HL-60 (cell line): ENCODE data around the gene FZD4.

Source experiments
- DNase-seq, 2 experiments: peaks; one replicate each; pipeline ENCODE4 v3.0.0-alpha.2; 2010 to 2020; ENCODE audit warnings: low read depth in 1 of 2, low spot score in 1 of 2
- H3K27ac ChIP-seq: fragments of 250-450 bp; sonication (Bioruptor Pico); replicated peaks from 2 replicates; pipeline ENCODE4 v1.5.1; 2020; ENCODE audit warnings: mild to moderate bottlenecking, moderate library complexity
- H3K27me3 ChIP-seq: fragments of 250-450 bp; sonication (Bioruptor Pico); 2 replicates; pipeline ENCODE4 v1.5.1; 2021; ENCODE audit warnings: mild to moderate bottlenecking, moderate library complexity; ENCODE audit not compliant: insufficient read depth, poor library complexity, severe bottlenecking
- H3K4me3 ChIP-seq: replicated peaks from 2 replicates; pipeline ENCODE4 v1.5.1; 2011; ENCODE audit warnings: mild to moderate bottlenecking, control low read depth, low read length; ENCODE audit not compliant: insufficient read depth
- CTCF ChIP-seq: IDR thresholded peaks from one replicate; pipeline ENCODE4 v1.5.1; 2011; ENCODE audit warnings: low read length, control low read depth, inconsistent platforms; ENCODE audit not compliant: insufficient read depth
- GABPA ChIP-seq: IDR thresholded peaks from 2 replicates; pipeline ENCODE4 v1.6.1; 2012; ENCODE audit warnings: low read depth
- POLR2AphosphoS5 ChIP-seq: IDR thresholded peaks from 2 replicates; pipeline ENCODE4 v1.6.1; 2012; ENCODE audit warnings: low read depth
- SPI1 ChIP-seq: IDR thresholded peaks from 2 replicates; pipeline ENCODE4 v1.6.1; 2012; ENCODE audit warnings: low read depth, mild to moderate bottlenecking, borderline replicate concordance
- TF ChIP-seq, protein P1 (sequence below): IDR thresholded peaks from 2 replicates; pipeline ENCODE4 v1.6.1; 2012; ENCODE audit warnings: low read depth; ENCODE audit not compliant: insufficient replicate concordance

FZD4 gene

DNA sequence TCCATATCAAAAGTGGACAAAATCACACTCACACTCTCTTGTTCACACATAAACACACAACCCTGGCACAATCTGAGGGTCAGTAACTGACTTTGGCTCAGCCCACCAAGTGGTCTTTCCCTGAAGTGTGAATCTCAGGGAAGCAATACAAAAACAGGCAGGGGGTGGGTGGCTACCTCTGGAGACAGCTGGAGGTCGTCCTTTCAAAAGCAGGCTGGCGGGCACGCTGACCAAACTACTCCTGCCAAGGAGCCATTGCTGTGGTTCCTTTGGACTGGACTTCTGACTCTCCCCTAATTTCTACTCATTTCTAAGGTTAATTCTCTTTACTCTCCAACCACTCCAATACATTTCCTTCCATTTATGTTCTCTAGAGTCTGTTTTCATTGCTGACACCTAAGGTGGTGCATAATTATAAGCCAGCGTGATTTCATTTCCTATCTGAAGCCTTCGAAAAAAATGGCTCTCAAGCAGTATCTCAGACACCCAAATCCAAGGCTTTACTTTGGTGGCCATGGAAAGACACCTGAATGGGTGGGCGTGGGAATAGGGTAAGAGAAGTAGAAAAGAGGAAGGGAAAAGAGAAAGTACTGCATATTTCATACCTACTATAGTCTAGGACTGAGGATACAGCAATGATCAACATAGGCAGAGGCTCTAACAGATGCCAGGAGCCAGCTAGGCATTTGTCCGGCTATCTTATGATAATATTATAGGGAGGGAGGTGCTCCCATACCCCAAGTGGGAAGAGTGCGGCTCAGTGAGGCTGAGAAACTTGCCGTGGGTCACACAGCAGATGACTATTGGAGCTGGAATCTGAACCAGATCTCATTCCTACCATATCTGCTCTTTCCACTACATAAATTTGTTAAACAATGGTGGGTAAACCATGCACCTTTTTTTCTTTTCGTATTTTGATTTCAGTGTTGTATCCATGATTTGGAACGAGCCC is 22.0 kb downstream of the FZD4 start:
- DNase-seq = no peak
- Histone ChIP-seq H3K27me3 (no peaks in the 10 kb centered on the region), H3K4me3 (no peak overlapping the region), H3K27ac (no peak overlapping the region)
- TF ChIP-seq GABPA (no peak), SPI1 (no peak), CTCF (no peak), POLR2AphosphoS5 (no peak)
- TF ChIP-seq, protein P1, sequence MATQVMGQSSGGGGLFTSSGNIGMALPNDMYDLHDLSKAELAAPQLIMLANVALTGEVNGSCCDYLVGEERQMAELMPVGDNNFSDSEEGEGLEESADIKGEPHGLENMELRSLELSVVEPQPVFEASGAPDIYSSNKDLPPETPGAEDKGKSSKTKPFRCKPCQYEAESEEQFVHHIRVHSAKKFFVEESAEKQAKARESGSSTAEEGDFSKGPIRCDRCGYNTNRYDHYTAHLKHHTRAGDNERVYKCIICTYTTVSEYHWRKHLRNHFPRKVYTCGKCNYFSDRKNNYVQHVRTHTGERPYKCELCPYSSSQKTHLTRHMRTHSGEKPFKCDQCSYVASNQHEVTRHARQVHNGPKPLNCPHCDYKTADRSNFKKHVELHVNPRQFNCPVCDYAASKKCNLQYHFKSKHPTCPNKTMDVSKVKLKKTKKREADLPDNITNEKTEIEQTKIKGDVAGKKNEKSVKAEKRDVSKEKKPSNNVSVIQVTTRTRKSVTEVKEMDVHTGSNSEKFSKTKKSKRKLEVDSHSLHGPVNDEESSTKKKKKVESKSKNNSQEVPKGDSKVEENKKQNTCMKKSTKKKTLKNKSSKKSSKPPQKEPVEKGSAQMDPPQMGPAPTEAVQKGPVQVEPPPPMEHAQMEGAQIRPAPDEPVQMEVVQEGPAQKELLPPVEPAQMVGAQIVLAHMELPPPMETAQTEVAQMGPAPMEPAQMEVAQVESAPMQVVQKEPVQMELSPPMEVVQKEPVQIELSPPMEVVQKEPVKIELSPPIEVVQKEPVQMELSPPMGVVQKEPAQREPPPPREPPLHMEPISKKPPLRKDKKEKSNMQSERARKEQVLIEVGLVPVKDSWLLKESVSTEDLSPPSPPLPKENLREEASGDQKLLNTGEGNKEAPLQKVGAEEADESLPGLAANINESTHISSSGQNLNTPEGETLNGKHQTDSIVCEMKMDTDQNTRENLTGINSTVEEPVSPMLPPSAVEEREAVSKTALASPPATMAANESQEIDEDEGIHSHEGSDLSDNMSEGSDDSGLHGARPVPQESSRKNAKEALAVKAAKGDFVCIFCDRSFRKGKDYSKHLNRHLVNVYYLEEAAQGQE = no peak

DNA sequence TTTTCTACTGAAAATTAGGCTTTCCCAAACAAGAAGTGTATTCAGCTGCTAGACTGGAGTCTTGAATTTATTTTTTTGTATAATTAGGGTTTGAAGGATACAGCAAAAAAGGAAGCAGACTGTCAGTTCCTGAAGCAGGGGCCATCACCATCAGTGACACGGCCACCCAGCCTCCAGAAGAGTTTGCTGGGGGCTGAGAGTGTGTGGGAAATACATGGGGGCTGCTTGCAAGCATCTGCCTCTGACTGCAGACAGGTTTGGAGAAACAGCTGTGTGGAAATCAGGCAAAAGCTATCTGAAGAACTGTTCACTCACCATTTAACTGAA is 23.0 kb downstream of the FZD4 start:
- Histone ChIP-seq H3K4me3 (no peak overlapping the region), H3K27ac (no peak overlapping the region), H3K27me3 (no peaks in the 10 kb centered on the region)
- TF ChIP-seq SPI1 (no peak), POLR2AphosphoS5 (no peak), CTCF (no peak), GABPA (no peak)
- TF ChIP-seq, protein P1 = no peak
- DNase-seq = no peak

GRCh38 chr11:86931548-86932258 is 23.5 kb downstream of the FZD4 start:
- Histone ChIP-seq H3K27ac (no peak overlapping the region), H3K27me3 (no peaks in the 10 kb centered on the region), H3K4me3 (no peak overlapping the region)
- no peak for DNase-seq
- TF ChIP-seq CTCF (no peak), GABPA (no peak), POLR2AphosphoS5 (no peak), SPI1 (no peak)
- TF ChIP-seq, protein P1 = no peak
